WTC11 (cell line): ENCODE data around the gene CFAP299. TPM values are rescaled to one million over a fixed set of nuclear protein-coding genes. Genes with fewer than 3 reads are reported as not detected.

Experiments
- ATAC-seq: fragments of 200-7000 bp; cut with Tn5 transposase; 2 replicates; pipeline ENCODE4 v1.10.0; 2021; ENCODE audit warnings: mild to moderate bottlenecking, moderate library complexity
- CTCF ChIA-PET: fragments of 300-600 bp; sonication (Branson Sonifier 250); formaldehyde crosslinking; loops from one replicate; lab custom pipeline; 2021; ENCODE audit warnings: antibody characterized with exemption; lab: Charles Lee
- POLR2A ChIA-PET: fragments of 350-600 bp; sonication (Branson Sonifier 250); formaldehyde crosslinking; loops from one replicate; lab custom pipeline; 2021; ENCODE audit warnings: antibody characterized with exemption; lab: Charles Lee
- DNase-seq: peaks from one replicate; pipeline ENCODE4 v3.0.0; 2021; ENCODE audit warnings: low spot score
- H3K27ac Mint-ChIP-seq: 2 replicates; pipeline ENCODE4 v1.8.0; 2021; ENCODE audit warnings: mixed read lengths
- H3K27me3 Mint-ChIP-seq: 2 replicates; pipeline ENCODE4 v1.8.0; 2021; ENCODE audit warnings: low read depth, mild to moderate bottlenecking, moderate library complexity, mixed read lengths
- H3K36me3 Mint-ChIP-seq: 2 replicates; pipeline ENCODE4 v1.8.0; 2021; ENCODE audit warnings: mixed read lengths
- H3K4me1 Mint-ChIP-seq: 2 replicates; pipeline ENCODE4 v1.8.0; 2022; ENCODE audit warnings: mixed read lengths
- H3K4me3 Mint-ChIP-seq: 2 replicates; pipeline ENCODE4 v1.8.0; 2021; ENCODE audit warnings: mild to moderate bottlenecking, moderate library complexity, mixed read lengths
- H3K9me3 Mint-ChIP-seq: 2 replicates; pipeline ENCODE4 v1.8.0; 2021; ENCODE audit warnings: mixed read lengths
- FOXK1 ChIP-seq: sonication (generic); formaldehyde crosslinking; IDR thresholded peaks from 2 replicates; pipeline ENCODE4 v1.8.0; 2022; ENCODE audit warnings: mild to moderate bottlenecking, moderate library complexity, missing genetic modification reagents
- IRF2 ChIP-seq: sonication (generic); formaldehyde crosslinking; IDR thresholded peaks from 2 replicates; pipeline ENCODE4 v1.8.0; 2022; ENCODE audit warnings: low read depth, missing genetic modification reagents, borderline replicate concordance
- JAZF1 ChIP-seq: fragments of 250-450 bp; sonication (Bioruptor Pico); IDR thresholded peaks from 2 replicates; pipeline ENCODE4 v1.9.0; 2021; ENCODE audit warnings: moderate library complexity, mild to moderate bottlenecking, inconsistent platforms
- KAT7 ChIP-seq: sonication (generic); formaldehyde crosslinking; IDR thresholded peaks from 2 replicates; pipeline ENCODE4 v1.8.1; 2023; ENCODE audit warnings: missing genetic modification reagents, mild to moderate bottlenecking, borderline replicate concordance
- MXD4 ChIP-seq: fragments of 250-450 bp; sonication (Bioruptor Pico); IDR thresholded peaks from 2 replicates; pipeline ENCODE4 v1.8.0; 2021; ENCODE audit warnings: mild to moderate bottlenecking, moderate library complexity, borderline replicate concordance
- NFE2L1 ChIP-seq: sonication (generic); formaldehyde crosslinking; IDR thresholded peaks from 2 replicates; pipeline ENCODE4 v1.8.1; 2023; ENCODE audit warnings: missing genetic modification reagents
- NR1H2 ChIP-seq: sonication (generic); formaldehyde crosslinking; IDR thresholded peaks from 2 replicates; pipeline ENCODE4 v1.9.0; 2021; ENCODE audit warnings: mild to moderate bottlenecking, moderate library complexity, missing genetic modification reagents
- TP53 ChIP-seq: sonication (generic); formaldehyde crosslinking; IDR thresholded peaks from 2 replicates; pipeline ENCODE4 v1.8.1; 2023; ENCODE audit warnings: mild to moderate bottlenecking, missing genetic modification reagents
- ZNF396 ChIP-seq: fragments of 250-450 bp; sonication (Bioruptor Pico); IDR thresholded peaks from 2 replicates; pipeline ENCODE4 v1.8.0; 2021; ENCODE audit warnings: mild to moderate bottlenecking, moderate library complexity, borderline replicate concordance
- total RNA-seq: library from RNA; stranded (reverse); gene quantifications from 3 replicates; pipeline ENCODE4 v1.2.3, GENCODE V29; 2021
- TF ChIP-seq, protein P1 (sequence below): fragments of 250-450 bp; sonication (Bioruptor Pico); IDR thresholded peaks from 2 replicates; pipeline ENCODE4 v2.1.2; 2022; ENCODE audit warnings: mild to moderate bottlenecking, moderate library complexity
- TF ChIP-seq, protein P2 (sequence below): sonication (generic); formaldehyde crosslinking; IDR thresholded peaks from 2 replicates; pipeline ENCODE4 v1.8.1; 2023; ENCODE audit warnings: mild to moderate bottlenecking, missing genetic modification reagents
- TF ChIP-seq, protein P3 (sequence below): fragments of 250-450 bp; sonication (Bioruptor Pico); IDR thresholded peaks from 2 replicates; pipeline ENCODE4 v1.8.0; 2021; ENCODE audit warnings: mild to moderate bottlenecking
- TF ChIP-seq, protein P4 (sequence below): sonication (generic); formaldehyde crosslinking; IDR thresholded peaks from 2 replicates; pipeline ENCODE4 v1.8.1; 2023; ENCODE audit warnings: mild to moderate bottlenecking, missing genetic modification reagents
- TF ChIP-seq, protein P5 (sequence below): sonication (generic); formaldehyde crosslinking; IDR thresholded peaks from 2 replicates; pipeline ENCODE4 v1.8.0; 2022; ENCODE audit warnings: mild to moderate bottlenecking, missing genetic modification reagents
- TF ChIP-seq, protein P6 (sequence below): sonication (generic); formaldehyde crosslinking; IDR thresholded peaks from 2 replicates; pipeline ENCODE4 v1.8.0; 2022; ENCODE audit warnings: mild to moderate bottlenecking, missing genetic modification reagents
- TF ChIP-seq, protein P7 (sequence below): sonication (generic); formaldehyde crosslinking; IDR thresholded peaks from 2 replicates; pipeline ENCODE4 v1.8.1; 2023; ENCODE audit warnings: mild to moderate bottlenecking, missing genetic modification reagents, borderline replicate concordance
- TF ChIP-seq, protein P8 (sequence below): fragments of 250-450 bp; sonication (Bioruptor Pico); IDR thresholded peaks from 2 replicates; pipeline ENCODE4 v1.9.0; 2021; ENCODE audit warnings: mild to moderate bottlenecking

Gene CFAP299
- total RNA-seq, 1 experiment from 2014 or later, result not detected

DNA sequence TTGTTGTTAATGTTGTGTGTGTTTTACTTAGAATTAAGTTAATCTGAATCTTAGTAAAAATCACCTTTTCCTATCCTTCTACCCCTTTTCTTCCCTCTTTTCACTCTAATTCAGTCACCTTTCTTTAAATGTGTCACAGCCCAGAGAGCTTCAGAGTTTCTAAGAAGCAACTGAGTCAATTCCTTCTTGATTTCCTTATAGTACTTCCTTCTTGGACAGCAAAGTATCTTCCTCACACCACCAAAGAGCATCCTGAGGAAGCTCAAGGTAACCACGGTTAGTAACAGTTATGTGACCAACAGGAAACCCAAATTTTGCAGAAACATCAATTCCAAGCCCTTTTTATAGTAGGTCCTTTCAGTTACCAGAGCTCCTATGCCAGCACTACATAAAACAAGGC, 451.8 kb downstream of the CFAP299 start:
- DNase-seq, result no peak
- Mint-ChIP-seq H3K4me1 (no peaks in the 10 kb centered on the region), H3K4me3 (no peak overlapping the region), H3K27me3 (no peaks in the 10 kb centered on the region), H3K27ac (no peak overlapping the region), H3K36me3 (no peaks in the 10 kb centered on the region)
- ChIA-PET CTCF (interaction anchor here (0.5 kb wide), 1 partner anchor 58 kb away, joined by 3 read pairs; no protein-coding TSS in a partner anchor), POLR2A (no interaction called here)
- TF ChIP-seq, protein P1, sequence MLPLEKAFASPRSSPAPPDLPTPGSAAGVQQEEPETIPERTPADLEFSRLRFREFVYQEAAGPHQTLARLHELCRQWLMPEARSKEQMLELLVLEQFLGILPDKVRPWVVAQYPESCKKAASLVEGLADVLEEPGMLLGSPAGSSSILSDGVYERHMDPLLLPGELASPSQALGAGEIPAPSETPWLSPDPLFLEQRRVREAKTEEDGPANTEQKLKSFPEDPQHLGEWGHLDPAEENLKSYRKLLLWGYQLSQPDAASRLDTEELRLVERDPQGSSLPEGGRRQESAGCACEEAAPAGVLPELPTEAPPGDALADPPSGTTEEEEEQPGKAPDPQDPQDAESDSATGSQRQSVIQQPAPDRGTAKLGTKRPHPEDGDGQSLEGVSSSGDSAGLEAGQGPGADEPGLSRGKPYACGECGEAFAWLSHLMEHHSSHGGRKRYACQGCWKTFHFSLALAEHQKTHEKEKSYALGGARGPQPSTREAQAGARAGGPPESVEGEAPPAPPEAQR (CRISPR knock-in tag), result no peak
- TF ChIP-seq TP53 (CRISPR knock-in tag) (no peak), JAZF1 (CRISPR knock-in tag) (no peak), IRF2 (no peak), KAT7 (CRISPR knock-in tag) (no peak), ZNF396 (CRISPR knock-in tag) (no peak), NFE2L1 (CRISPR knock-in tag) (no peak), FOXK1 (CRISPR knock-in tag) (no peak), MXD4 (CRISPR knock-in tag) (no peak), NR1H2 (CRISPR knock-in tag) (no peak)
- TF ChIP-seq, protein P2, sequence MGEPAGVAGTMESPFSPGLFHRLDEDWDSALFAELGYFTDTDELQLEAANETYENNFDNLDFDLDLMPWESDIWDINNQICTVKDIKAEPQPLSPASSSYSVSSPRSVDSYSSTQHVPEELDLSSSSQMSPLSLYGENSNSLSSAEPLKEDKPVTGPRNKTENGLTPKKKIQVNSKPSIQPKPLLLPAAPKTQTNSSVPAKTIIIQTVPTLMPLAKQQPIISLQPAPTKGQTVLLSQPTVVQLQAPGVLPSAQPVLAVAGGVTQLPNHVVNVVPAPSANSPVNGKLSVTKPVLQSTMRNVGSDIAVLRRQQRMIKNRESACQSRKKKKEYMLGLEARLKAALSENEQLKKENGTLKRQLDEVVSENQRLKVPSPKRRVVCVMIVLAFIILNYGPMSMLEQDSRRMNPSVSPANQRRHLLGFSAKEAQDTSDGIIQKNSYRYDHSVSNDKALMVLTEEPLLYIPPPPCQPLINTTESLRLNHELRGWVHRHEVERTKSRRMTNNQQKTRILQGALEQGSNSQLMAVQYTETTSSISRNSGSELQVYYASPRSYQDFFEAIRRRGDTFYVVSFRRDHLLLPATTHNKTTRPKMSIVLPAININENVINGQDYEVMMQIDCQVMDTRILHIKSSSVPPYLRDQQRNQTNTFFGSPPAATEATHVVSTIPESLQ, result no peak
- TF ChIP-seq, protein P3, sequence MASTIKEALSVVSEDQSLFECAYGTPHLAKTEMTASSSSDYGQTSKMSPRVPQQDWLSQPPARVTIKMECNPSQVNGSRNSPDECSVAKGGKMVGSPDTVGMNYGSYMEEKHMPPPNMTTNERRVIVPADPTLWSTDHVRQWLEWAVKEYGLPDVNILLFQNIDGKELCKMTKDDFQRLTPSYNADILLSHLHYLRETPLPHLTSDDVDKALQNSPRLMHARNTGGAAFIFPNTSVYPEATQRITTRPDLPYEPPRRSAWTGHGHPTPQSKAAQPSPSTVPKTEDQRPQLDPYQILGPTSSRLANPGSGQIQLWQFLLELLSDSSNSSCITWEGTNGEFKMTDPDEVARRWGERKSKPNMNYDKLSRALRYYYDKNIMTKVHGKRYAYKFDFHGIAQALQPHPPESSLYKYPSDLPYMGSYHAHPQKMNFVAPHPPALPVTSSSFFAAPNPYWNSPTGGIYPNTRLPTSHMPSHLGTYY (CRISPR knock-in tag), result no peak
- TF ChIP-seq, protein P4, sequence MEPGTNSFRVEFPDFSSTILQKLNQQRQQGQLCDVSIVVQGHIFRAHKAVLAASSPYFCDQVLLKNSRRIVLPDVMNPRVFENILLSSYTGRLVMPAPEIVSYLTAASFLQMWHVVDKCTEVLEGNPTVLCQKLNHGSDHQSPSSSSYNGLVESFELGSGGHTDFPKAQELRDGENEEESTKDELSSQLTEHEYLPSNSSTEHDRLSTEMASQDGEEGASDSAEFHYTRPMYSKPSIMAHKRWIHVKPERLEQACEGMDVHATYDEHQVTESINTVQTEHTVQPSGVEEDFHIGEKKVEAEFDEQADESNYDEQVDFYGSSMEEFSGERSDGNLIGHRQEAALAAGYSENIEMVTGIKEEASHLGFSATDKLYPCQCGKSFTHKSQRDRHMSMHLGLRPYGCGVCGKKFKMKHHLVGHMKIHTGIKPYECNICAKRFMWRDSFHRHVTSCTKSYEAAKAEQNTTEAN (CRISPR knock-in tag), result no peak
- TF ChIP-seq, protein P5, sequence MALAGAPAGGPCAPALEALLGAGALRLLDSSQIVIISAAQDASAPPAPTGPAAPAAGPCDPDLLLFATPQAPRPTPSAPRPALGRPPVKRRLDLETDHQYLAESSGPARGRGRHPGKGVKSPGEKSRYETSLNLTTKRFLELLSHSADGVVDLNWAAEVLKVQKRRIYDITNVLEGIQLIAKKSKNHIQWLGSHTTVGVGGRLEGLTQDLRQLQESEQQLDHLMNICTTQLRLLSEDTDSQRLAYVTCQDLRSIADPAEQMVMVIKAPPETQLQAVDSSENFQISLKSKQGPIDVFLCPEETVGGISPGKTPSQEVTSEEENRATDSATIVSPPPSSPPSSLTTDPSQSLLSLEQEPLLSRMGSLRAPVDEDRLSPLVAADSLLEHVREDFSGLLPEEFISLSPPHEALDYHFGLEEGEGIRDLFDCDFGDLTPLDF (CRISPR knock-in tag), result no peak
- TF ChIP-seq, protein P6, sequence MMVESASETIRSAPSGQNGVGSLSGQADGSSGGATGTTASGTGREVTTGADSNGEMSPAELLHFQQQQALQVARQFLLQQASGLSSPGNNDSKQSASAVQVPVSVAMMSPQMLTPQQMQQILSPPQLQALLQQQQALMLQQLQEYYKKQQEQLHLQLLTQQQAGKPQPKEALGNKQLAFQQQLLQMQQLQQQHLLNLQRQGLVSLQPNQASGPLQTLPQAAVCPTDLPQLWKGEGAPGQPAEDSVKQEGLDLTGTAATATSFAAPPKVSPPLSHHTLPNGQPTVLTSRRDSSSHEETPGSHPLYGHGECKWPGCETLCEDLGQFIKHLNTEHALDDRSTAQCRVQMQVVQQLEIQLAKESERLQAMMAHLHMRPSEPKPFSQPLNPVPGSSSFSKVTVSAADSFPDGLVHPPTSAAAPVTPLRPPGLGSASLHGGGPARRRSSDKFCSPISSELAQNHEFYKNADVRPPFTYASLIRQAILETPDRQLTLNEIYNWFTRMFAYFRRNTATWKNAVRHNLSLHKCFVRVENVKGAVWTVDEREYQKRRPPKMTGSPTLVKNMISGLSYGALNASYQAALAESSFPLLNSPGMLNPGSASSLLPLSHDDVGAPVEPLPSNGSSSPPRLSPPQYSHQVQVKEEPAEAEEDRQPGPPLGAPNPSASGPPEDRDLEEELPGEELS (CRISPR knock-in tag), result no peak
- TF ChIP-seq, protein P7, sequence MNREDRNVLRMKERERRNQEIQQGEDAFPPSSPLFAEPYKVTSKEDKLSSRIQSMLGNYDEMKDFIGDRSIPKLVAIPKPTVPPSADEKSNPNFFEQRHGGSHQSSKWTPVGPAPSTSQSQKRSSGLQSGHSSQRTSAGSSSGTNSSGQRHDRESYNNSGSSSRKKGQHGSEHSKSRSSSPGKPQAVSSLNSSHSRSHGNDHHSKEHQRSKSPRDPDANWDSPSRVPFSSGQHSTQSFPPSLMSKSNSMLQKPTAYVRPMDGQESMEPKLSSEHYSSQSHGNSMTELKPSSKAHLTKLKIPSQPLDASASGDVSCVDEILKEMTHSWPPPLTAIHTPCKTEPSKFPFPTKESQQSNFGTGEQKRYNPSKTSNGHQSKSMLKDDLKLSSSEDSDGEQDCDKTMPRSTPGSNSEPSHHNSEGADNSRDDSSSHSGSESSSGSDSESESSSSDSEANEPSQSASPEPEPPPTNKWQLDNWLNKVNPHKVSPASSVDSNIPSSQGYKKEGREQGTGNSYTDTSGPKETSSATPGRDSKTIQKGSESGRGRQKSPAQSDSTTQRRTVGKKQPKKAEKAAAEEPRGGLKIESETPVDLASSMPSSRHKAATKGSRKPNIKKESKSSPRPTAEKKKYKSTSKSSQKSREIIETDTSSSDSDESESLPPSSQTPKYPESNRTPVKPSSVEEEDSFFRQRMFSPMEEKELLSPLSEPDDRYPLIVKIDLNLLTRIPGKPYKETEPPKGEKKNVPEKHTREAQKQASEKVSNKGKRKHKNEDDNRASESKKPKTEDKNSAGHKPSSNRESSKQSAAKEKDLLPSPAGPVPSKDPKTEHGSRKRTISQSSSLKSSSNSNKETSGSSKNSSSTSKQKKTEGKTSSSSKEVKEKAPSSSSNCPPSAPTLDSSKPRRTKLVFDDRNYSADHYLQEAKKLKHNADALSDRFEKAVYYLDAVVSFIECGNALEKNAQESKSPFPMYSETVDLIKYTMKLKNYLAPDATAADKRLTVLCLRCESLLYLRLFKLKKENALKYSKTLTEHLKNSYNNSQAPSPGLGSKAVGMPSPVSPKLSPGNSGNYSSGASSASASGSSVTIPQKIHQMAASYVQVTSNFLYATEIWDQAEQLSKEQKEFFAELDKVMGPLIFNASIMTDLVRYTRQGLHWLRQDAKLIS (CRISPR knock-in tag), result no peak
- TF ChIP-seq, protein P8, sequence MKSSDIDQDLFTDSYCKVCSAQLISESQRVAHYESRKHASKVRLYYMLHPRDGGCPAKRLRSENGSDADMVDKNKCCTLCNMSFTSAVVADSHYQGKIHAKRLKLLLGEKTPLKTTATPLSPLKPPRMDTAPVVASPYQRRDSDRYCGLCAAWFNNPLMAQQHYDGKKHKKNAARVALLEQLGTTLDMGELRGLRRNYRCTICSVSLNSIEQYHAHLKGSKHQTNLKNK (CRISPR knock-in tag), result no peak
- TF ChIP-seq, all 79 proteins: peak for 0
- ATAC-seq, result no peak
- no peaks in the 10 kb centered on the region for H3K9me3 Mint-ChIP-seq
